Measurements from ENCODE around the gene GNAI3.

The GNAI3 gene

GRCh38 chr1:109508873-109509175 lies 39.6 kb upstream of the GNAI3 start:
- no peaks in the 10 kb centered on the region for H3K36me3 ChIP-seq (replicated peaks)
- in situ Hi-C loops (cut with HindIII; ENCODE audit: low pct_ligation_motif_present, low sequenced_read_pairs), result no loop called here
- no peak overlapping the region for H3K4me3 ChIP-seq (ENCODE audit: low read depth, low read length)
- no peak for TF ChIP-seq CTCF (IDR thresholded peaks at IDR 0.05; ENCODE audit: low read depth, low read length, missing control alignments)
- no peak for DNase-seq
- peaks cover 8% of the 10 kb centered on the region for H3K27me3 ChIP-seq (replicated peaks)
- no peak overlapping the region for H3K27ac ChIP-seq

DNA sequence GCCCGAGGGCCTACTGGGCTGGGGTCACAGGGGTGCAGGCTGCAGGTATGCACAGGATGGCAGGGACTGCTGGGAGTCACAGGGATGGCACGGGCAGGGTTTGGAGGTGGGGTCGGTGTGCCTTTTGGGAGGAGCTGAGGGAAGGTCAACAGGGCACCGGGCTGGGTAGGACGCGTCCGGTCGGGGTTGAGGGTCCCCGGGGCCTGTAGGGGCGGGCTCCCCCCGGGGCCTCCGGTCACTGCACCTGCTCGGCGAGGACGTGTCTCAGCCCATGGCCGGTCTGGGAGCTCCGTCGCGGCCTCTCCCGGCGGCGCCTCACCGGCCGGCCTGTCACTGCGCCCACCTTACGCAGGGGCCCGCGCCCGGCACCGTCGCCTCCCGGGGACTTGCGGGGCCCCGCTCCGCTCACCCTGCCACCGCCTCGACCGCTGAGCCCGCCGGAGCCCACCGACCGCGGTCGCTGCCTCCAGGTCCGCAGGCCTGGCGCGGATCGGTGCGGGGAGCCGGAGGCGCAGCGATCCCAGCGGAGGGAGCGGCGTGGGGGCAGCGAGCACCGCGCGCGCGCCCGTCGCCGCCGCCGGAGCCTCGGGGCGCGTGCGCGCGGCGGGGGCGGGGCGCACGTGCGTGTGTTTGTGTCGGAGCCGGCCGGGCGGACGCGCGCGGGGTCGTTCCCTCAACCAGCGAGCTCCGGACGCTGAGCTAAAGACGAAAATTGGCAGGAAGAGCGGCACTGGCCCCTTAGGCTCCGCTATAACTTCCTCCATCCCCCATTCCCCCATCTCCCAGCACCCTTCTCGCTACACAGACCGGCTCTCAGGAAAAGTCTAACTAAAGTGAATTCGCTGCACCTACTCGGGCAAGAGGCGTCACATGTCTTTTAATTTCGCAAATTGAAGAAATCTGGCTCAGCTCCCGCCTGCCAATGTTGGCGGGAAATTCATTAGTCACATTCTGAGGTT lies 39.0 kb upstream of the GNAI3 start, which contains the start of gene AMIGO1:
AMIGO1 (minus strand) TSS at position 552 of the 959 bp plus-strand sequence. CDS start 815 bp downstream, outside the sequence.
- Histone ChIP-seq H3K27ac (no peak within 1 kb of the TSS), H3K27me3 (replicated peaks) (peaks cover 8% of the 10 kb centered on the region), H3K4me3 (ENCODE audit: low read depth, low read length) (peak within 1 kb of the TSS; percentile 63), H3K36me3 (replicated peaks) (no peaks in the 10 kb centered on the region)
- in situ Hi-C loops (cut with HindIII; ENCODE audit: low pct_ligation_motif_present, low sequenced_read_pairs), result no loop called here
- TF ChIP-seq CTCF (IDR thresholded peaks at IDR 0.05; ENCODE audit: low read depth, low read length, missing control alignments), result no peak
- no peak for DNase-seq

DNA sequence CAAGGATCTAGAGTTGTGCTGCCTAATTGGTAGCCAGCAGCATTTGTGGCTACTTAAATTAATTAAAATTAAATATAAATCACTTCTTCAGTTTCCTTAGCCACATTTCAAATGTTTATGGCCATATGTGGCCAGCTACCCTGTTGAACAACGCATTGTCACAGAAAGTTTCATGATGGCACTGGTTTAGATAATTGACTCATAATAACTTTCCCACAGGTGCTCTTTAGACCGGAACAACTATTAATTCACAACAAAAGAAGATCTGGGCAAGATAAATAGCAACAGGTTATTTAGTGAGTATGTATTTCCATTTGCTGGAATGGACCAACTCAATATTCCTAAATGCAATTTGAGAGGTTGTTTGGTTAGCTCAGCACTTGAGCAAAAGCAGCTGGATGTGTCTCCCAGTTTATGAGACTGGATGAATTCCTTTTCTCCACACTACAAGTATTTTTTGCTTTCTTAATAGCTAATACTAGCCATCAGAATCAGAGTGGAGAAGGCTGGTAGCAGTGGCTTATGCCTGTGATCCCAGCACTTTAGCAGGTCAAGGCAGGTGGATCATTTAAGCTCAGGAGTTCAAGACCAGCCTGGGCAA lies 35.2 kb upstream of the GNAI3 start:
- Histone ChIP-seq H3K36me3 (replicated peaks) (no peaks in the 10 kb centered on the region), H3K27ac (no peak overlapping the region), H3K4me3 (ENCODE audit: low read depth, low read length) (no peak overlapping the region), H3K27me3 (replicated peaks) (peaks cover 8% of the 10 kb centered on the region)
- TF ChIP-seq CTCF (IDR thresholded peaks at IDR 0.05; ENCODE audit: low read depth, low read length, missing control alignments), result no peak
- in situ Hi-C loops (cut with HindIII; ENCODE audit: low pct_ligation_motif_present, low sequenced_read_pairs), result no loop called here
- no peak for DNase-seq

- H3K27ac ChIP-seq, result no peak overlapping the region
- H3K36me3 ChIP-seq (replicated peaks), result no peaks in the 10 kb centered on the region
- no peak for DNase-seq
- H3K27me3 ChIP-seq (replicated peaks), result peaks cover 5% of the 10 kb centered on the region
- in situ Hi-C loops (cut with HindIII; ENCODE audit: low pct_ligation_motif_present, low sequenced_read_pairs), result no loop called here
- no peak overlapping the region for H3K4me3 ChIP-seq (ENCODE audit: low read depth, low read length)
- no peak for TF ChIP-seq CTCF (IDR thresholded peaks at IDR 0.05; ENCODE audit: low read depth, low read length, missing control alignments)
These were observed 33.6 kb upstream of the GNAI3 start for GRCh38 chr1:109514846-109515245.

DNA sequence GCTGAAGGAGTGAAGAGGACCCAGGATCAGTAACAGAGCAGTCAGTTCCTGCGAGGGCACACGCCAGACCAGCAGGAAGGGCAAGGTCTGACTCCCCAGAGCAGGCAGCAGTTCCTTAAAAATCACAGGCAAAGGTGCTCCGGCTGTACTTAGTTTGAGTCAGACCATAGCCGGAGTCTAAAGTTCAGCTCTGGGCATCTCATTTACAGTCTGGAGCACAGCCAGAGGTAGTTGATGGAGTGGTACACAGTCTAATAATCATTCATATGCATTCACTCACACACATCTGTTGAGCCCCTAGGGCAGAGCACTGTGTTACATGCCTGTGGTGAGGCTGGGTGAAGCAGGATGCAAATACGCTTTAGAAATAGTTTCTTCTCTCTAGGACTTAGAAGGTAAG lies 31.5 kb upstream of the GNAI3 start:
- in situ Hi-C loops (cut with HindIII; ENCODE audit: low pct_ligation_motif_present, low sequenced_read_pairs), result no loop called here
- no peak for TF ChIP-seq CTCF (IDR thresholded peaks at IDR 0.05; ENCODE audit: low read depth, low read length, missing control alignments)
- Histone ChIP-seq H3K36me3 (replicated peaks) (no peaks in the 10 kb centered on the region), H3K27me3 (replicated peaks) (peaks cover 10% of the 10 kb centered on the region), H3K4me3 (ENCODE audit: low read depth, low read length) (no peak overlapping the region), H3K27ac (no peak overlapping the region)
- no peak for DNase-seq
